WERI-Rb-1 (cell line): ENCODE data around the gene TEX9.
"Not testable (repeated sequence)": the region's sequence is repeated elsewhere in the genome, so short reads cannot be mapped to it uniquely, and the experiment has no call there.

Experiments used
- DNase-seq: peaks from one replicate; pipeline ENCODE4 v3.0.0-alpha.2; 2020
- H3K27ac ChIP-seq: fragments of 250-450 bp; sonication (Bioruptor Pico); 2 replicates; pipeline ENCODE4 v1.5.1; 2020; ENCODE audit warnings: mild to moderate bottlenecking, moderate library complexity
- H3K27me3 ChIP-seq: fragments of 250-450 bp; sonication (Bioruptor Pico); 2 replicates; pipeline ENCODE4 v1.5.1; 2021; ENCODE audit warnings: mild to moderate bottlenecking, low read depth, moderate library complexity; ENCODE audit not compliant: insufficient read depth, severe bottlenecking
- H3K36me3 ChIP-seq: fragments of 250-450 bp; sonication (Bioruptor Pico); 2 replicates; pipeline ENCODE4 v1.5.1; 2020; ENCODE audit warnings: mild to moderate bottlenecking, moderate library complexity
- H3K4me3 ChIP-seq: 2 replicates; pipeline ENCODE4 v1.5.1; 2011; ENCODE audit warnings: low read depth, mild to moderate bottlenecking, control low read depth, low read length
- H3K9me3 ChIP-seq: fragments of 250-450 bp; sonication (Bioruptor Pico); 2 replicates; pipeline ENCODE4 v1.5.1; 2021; ENCODE audit warnings: mild to moderate bottlenecking, moderate library complexity; ENCODE audit not compliant: severe bottlenecking
- CTCF ChIP-seq: IDR thresholded peaks from 2 replicates; pipeline ENCODE4 v1.5.1; 2011; ENCODE audit warnings: low read depth, mild to moderate bottlenecking, control low read depth, inconsistent platforms, low read length

TEX9 gene

GRCh38 chr15:56366211-56366610, 985 bp downstream of the TEX9 start:
- no peaks in the 10 kb centered on the region for H3K27me3 ChIP-seq
- no peak for DNase-seq

GRCh38 chr15:56367156-56367555, 1.9 kb downstream of the TEX9 start:
- H3K9me3 ChIP-seq: no peaks in the 10 kb centered on the region
- no peak overlapping the region for H3K27ac ChIP-seq
- no peaks in the 10 kb centered on the region for H3K36me3 ChIP-seq
- H3K27me3 ChIP-seq: no peaks in the 10 kb centered on the region
- no peak overlapping the region for H3K4me3 ChIP-seq
- no peak for DNase-seq
- TF ChIP-seq CTCF: no peak

More at GRCh38 chr15:56366211-56366610, 985 bp downstream of the TEX9 start:
- H3K9me3 ChIP-seq: no peaks in the 10 kb centered on the region
- peak overlapping the region; percentile 68 for H3K4me3 ChIP-seq
- H3K27ac ChIP-seq: no peak overlapping the region
- TF ChIP-seq CTCF: no peak
- no peaks in the 10 kb centered on the region for H3K36me3 ChIP-seq

- no peak overlapping the region for H3K4me3 ChIP-seq
- H3K27ac ChIP-seq: no peak overlapping the region
- no peak for DNase-seq
- no peaks in the 10 kb centered on the region for H3K27me3 ChIP-seq
- H3K9me3 ChIP-seq: no peaks in the 10 kb centered on the region
- no peaks in the 10 kb centered on the region for H3K36me3 ChIP-seq
- no peak for TF ChIP-seq CTCF
Measured at GRCh38 chr15:56369234-56369633, 4.0 kb downstream of the TEX9 start.

GRCh38 chr15:56371495-56372147, 6.4 kb downstream of the TEX9 start:
- H3K4me3 ChIP-seq: no peak overlapping the region
- TF ChIP-seq CTCF: no peak
- H3K27me3 ChIP-seq: no peaks in the 10 kb centered on the region
- no peak overlapping the region for H3K27ac ChIP-seq
- no peaks in the 10 kb centered on the region for H3K36me3 ChIP-seq
- DNase-seq: no peak
- no peaks in the 10 kb centered on the region for H3K9me3 ChIP-seq

GRCh38 chr15:56374693-56375092, 9.5 kb downstream of the TEX9 start:
- not testable (repeated sequence) for H3K27ac ChIP-seq, H3K9me3 ChIP-seq, DNase-seq, H3K4me3 ChIP-seq, H3K36me3 ChIP-seq, H3K27me3 ChIP-seq

- H3K9me3 ChIP-seq, H3K36me3 ChIP-seq, H3K27me3 ChIP-seq, H3K27ac ChIP-seq, DNase-seq, H3K4me3 ChIP-seq: not testable (repeated sequence)
Measured at GRCh38 chr15:56377822-56378221, 12.6 kb downstream of the TEX9 start.

GRCh38 chr15:56383010-56383409, 17.8 kb downstream of the TEX9 start:
- no peaks in the 10 kb centered on the region for H3K9me3 ChIP-seq
- no peak overlapping the region for H3K27ac ChIP-seq
- TF ChIP-seq CTCF: no peak
- no peaks in the 10 kb centered on the region for H3K36me3 ChIP-seq
- DNase-seq: no peak
- H3K27me3 ChIP-seq: no peaks in the 10 kb centered on the region
- no peak overlapping the region for H3K4me3 ChIP-seq
